Muscle layer of duodenum (tissue), 2 donors: ENCODE data around the gene ENPP6.
"Not testable (repeated sequence)": the region's sequence is repeated elsewhere in the genome, so short reads cannot be mapped to it uniquely, and the experiment has no call there.

ENCODE experiments used
- H3K27ac ChIP-seq: one replicate; pipeline ENCODE4 v1.7.0; 2013; ENCODE audit warnings: mild to moderate bottlenecking, low read length
- H3K27me3 ChIP-seq: one replicate; pipeline ENCODE4 v1.7.0; 2013; ENCODE audit warnings: low read depth, mild to moderate bottlenecking, control low read depth, low read length
- H3K36me3 ChIP-seq, 2 donors: one replicate each; pipeline ENCODE4 v1.7.0; 2013; ENCODE audit warnings: low read length in 2 of 2, control low read depth in 1 of 2, mild to moderate bottlenecking in 1 of 2; ENCODE audit not compliant: insufficient read depth in 2 of 2, control insufficient read depth in 1 of 2
- H3K4me1 ChIP-seq, 2 donors: one replicate each; pipeline ENCODE4 v1.7.0; 2013; ENCODE audit warnings: low read length in 2 of 2, mild to moderate bottlenecking in 2 of 2, control low read depth in 1 of 2, moderate library complexity in 1 of 2; ENCODE audit not compliant: insufficient read depth in 2 of 2, control insufficient read depth in 1 of 2
- H3K4me3 ChIP-seq, 2 donors: one replicate each; pipeline ENCODE4 v1.7.0; 2013; ENCODE audit warnings: low read length in 2 of 2, low read depth in 1 of 2, mild to moderate bottlenecking in 1 of 2
- H3K9me3 ChIP-seq, 2 donors: one replicate each; pipeline ENCODE4 v1.7.0; 2013; ENCODE audit warnings: low read length in 2 of 2, control low read depth in 1 of 2, mild to moderate bottlenecking in 1 of 2; ENCODE audit not compliant: control insufficient read depth in 1 of 2
- donor health status: healthy.

Gene ENPP6

GRCh38 chr4:184232975-184233374 lies 15.3 kb upstream of the ENPP6 start:
- no peaks in the 10 kb centered on the region for H3K36me3 ChIP-seq
- H3K4me3 ChIP-seq: no peak overlapping the region
- no peaks in the 10 kb centered on the region for H3K4me1 ChIP-seq
- no peaks in the 10 kb centered on the region for H3K27me3 ChIP-seq
- H3K9me3 ChIP-seq: no peaks in the 10 kb centered on the region
- no peak overlapping the region for H3K27ac ChIP-seq

DNA sequence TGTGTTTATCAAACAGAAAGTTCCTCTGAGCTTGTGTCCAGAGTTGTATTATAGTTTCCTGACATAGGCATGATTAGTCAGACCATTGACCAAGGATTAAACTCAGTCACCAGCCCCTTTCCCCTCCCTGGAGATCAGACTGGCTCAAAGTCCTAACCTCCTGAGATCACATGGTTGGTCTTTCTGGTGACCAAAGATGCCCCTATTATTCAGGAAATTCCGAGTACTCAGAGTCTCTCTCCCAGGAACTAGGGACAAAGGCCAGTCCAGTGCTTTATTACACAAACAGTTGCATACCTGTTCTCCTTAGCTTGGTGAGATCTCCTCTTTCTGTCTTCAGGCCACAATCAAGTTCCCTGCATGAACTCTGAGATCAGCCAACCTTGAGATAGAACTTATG lies 14.5 kb upstream of the ENPP6 start:
- Histone ChIP-seq H3K27ac (no peak overlapping the region), H3K36me3 (no peaks in the 10 kb centered on the region), H3K4me3 (no peak overlapping the region), H3K9me3 (no peaks in the 10 kb centered on the region), H3K4me1 (no peaks in the 10 kb centered on the region), H3K27me3 (no peaks in the 10 kb centered on the region)

DNA sequence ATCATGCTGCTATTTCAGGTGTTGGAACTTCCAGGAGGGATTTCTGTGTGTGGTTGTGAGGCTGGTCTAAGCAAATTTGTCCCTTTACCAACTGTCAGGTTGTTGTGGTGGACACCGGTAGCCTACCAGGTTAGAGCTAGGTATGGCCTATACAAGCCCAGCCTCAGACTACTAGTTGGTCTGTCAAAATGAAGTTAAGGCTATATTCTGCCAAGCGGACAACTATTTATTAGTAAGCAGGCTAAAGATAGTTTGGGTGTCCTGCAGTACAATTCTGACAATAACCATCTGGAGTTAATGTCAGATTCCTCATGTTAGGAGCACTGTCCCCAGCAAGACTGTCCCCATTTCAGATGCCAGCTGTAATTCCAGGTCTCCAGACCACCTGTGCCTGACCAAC lies 13.9 kb upstream of the ENPP6 start:
- Histone ChIP-seq H3K27ac (no peak overlapping the region), H3K4me1 (no peaks in the 10 kb centered on the region), H3K9me3 (no peaks in the 10 kb centered on the region), H3K36me3 (no peaks in the 10 kb centered on the region), H3K27me3 (no peaks in the 10 kb centered on the region), H3K4me3 (no peak overlapping the region)

DNA sequence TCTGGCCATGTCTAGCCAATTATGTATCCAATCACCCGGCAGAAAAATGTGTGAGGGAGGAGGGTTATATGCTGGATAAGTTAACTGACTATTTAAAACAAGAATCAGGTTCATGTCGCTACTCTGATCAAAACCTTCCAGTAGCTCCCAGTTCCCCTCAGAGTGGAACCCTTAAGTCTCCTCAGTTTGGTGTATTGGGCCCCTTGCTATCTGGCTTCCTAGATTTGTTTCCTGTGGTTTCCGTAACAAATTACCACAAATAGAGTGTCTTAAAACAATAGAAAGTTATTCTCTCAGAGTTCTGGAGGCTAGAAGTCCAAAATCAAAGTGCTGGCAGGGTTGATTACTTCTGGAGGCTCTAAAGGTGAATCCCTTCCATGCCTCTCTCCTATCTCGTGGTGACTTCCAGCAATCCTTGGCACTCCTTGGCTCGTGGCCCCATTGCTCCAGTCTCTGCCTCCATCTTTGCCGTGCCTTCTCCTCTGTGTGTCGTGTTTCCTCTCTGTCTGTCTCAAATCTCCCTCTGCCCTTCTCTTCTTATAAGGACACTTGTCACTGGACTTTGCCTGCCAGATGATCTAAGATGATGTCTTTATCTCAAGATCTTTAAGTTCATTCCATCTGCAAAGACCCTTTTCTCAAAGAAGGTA lies 10.5 kb upstream of the ENPP6 start:
- Histone ChIP-seq H3K4me3 (no peak overlapping the region), H3K27ac (no peak overlapping the region), H3K4me1 (no peaks in the 10 kb centered on the region), H3K9me3 (peaks cover 0 to 8% of the 10 kb centered on the region in 2 donors), H3K27me3 (no peaks in the 10 kb centered on the region), H3K36me3 (no peaks in the 10 kb centered on the region)

GRCh38 chr4:184216515-184216914 lies 1.2 kb downstream of the ENPP6 start:
- Histone ChIP-seq H3K4me3 (no peak overlapping the region), H3K27ac (no peak overlapping the region), H3K36me3 (no peaks in the 10 kb centered on the region)

GRCh38 chr4:184215709-184216328 lies 1.9 kb downstream of the ENPP6 start:
- H3K36me3 ChIP-seq: no peaks in the 10 kb centered on the region
- H3K9me3 ChIP-seq: no peaks in the 10 kb centered on the region
- no peak overlapping the region for H3K4me3 ChIP-seq
- H3K27ac ChIP-seq: no peak overlapping the region
- no peaks in the 10 kb centered on the region for H3K27me3 ChIP-seq
- H3K4me1 ChIP-seq: no peaks in the 10 kb centered on the region

More at GRCh38 chr4:184216515-184216914, 1.2 kb downstream of the ENPP6 start:
- no peaks in the 10 kb centered on the region for H3K4me1 ChIP-seq
- H3K27me3 ChIP-seq: no peaks in the 10 kb centered on the region
- no peaks in the 10 kb centered on the region for H3K9me3 ChIP-seq

- Histone ChIP-seq H3K36me3 (no peaks in the 10 kb centered on the region), H3K9me3 (no peaks in the 10 kb centered on the region), H3K4me3 (no peak overlapping the region), H3K4me1 (no peaks in the 10 kb centered on the region), H3K27ac (no peak overlapping the region), H3K27me3 (no peaks in the 10 kb centered on the region)
Observed at GRCh38 chr4:184214931-184215330, 2.7 kb downstream of the ENPP6 start.

DNA sequence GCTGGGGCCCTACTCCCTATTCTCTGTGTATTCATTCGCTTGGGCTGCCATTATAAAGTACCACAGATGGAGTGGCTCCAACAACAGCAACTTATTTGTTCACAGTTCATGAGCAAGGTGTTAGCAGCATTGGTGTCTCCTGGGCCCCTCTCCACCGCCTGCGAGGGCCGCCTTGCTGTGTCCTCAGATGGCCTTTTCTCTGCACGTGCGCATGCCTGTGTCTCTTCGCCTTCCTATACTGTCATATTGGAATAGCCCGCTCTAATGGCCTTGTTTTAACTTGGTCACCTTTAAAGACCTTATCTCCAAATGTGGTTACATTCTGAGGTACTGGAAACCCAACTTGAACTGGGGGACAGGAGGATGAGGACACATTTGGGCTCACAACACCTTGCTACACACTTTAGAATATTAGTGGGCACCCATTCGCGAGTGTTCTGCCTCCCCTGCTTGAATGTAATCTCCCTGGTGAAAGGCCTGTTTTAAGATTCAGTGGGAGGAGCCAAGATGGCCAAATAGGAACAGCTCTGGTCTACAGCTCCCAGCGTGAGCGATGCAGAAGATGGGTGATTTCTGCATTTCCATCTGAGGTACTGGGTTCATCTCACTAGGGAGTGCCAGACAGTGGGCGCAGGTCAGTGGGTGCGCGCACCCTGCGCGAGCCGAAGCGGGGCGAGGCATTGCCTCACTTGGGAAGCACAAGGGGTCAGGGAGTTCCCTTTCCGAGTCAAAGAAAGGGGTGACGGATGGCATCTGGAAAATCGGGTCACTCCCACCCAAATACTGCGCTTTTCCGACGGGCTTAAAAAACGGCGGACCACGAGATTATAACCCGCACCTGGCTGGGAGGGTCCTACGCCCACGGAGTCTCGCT lies 9.7 kb downstream of the ENPP6 start:
- not testable (repeated sequence) for H3K27ac ChIP-seq, H3K9me3 ChIP-seq, H3K27me3 ChIP-seq, H3K4me3 ChIP-seq, H3K36me3 ChIP-seq, H3K4me1 ChIP-seq

DNA sequence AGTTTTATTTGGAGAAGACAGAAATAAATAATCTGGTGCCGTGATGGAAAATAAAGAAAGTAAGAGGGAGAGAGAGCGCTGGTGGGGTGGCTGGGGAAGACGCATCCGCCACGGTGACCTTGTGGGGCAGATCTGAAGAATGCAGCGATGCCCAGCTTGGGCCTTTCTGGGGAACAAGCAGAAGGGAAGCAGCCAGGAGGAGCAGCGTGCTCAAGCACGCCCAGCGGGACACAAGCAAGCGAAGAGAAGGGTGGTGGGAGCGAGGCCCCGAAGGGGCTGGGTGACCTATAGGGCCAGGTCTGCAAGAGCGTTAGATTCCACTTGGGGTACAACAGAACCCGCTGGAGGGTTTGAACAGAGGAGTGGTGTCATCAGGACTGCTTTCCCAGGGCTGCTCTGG lies 12.4 kb downstream of the ENPP6 start:
- Histone ChIP-seq H3K9me3 (no peaks in the 10 kb centered on the region), H3K27ac (no peak overlapping the region), H3K27me3 (no peaks in the 10 kb centered on the region), H3K4me3 (no peak overlapping the region), H3K4me1 (no peaks in the 10 kb centered on the region), H3K36me3 (no peaks in the 10 kb centered on the region)

DNA sequence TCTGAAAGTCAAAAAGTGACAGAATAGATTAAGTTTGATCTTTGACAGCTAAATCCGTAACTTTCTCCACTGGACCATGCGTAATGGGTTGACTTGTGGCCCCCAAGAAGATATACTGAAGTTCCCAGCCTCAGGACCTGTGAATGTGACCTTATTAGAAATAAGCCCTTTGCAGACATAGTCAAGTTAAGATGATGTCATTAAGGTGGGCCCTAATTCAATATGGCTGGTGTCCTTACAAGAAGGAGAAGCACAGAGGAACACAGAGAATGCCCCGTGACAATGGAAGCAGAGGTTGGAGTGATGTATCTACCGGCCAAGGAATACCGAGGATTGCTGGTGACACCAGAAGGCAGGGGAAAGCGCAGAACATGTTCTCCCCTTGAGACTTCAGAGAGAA lies 14.4 kb downstream of the ENPP6 start:
- H3K4me3 ChIP-seq: no peak overlapping the region
- no peaks in the 10 kb centered on the region for H3K9me3 ChIP-seq
- H3K27me3 ChIP-seq: no peaks in the 10 kb centered on the region
- no peak overlapping the region for H3K27ac ChIP-seq
- no peaks in the 10 kb centered on the region for H3K36me3 ChIP-seq
- H3K4me1 ChIP-seq: no peaks in the 10 kb centered on the region

GRCh38 chr4:184201179-184201578 lies 16.5 kb downstream of the ENPP6 start:
- H3K4me3 ChIP-seq: no peak overlapping the region
- no peak overlapping the region for H3K27ac ChIP-seq

More at GRCh38 chr4:184201179-184201578, 16.5 kb downstream of the ENPP6 start:
- Histone ChIP-seq H3K36me3 (no peaks in the 10 kb centered on the region), H3K9me3 (no peaks in the 10 kb centered on the region), H3K4me1 (no peaks in the 10 kb centered on the region), H3K27me3 (no peaks in the 10 kb centered on the region)
